ENCODE results near the gene HOMER3. TPM values are rescaled to one million over a fixed set of nuclear protein-coding genes. Genes with fewer than 3 reads are reported as not detected.
"Not testable (repeated sequence)": the region's sequence is repeated elsewhere in the genome, so short reads cannot be mapped to it uniquely, and the experiment has no call there.

Gene HOMER3
- total RNA-seq, 2 experiments from 2014 or later: not detected

- no peak overlapping the region for H3K4me3 Mint-ChIP-seq
- no peak overlapping the region for H3K27ac Mint-ChIP-seq
- H3K9me3 Mint-ChIP-seq: no peaks in the 10 kb centered on the region
- CTCF ChIA-PET: interaction anchor here (0.9 kb wide), 1 partner anchor 479 kb away, joined by 3 read pairs; no protein-coding TSS in a partner anchor
- peaks cover 30% of the 10 kb centered on the region for H3K36me3 Mint-ChIP-seq (ENCODE audit: low read depth)
- no peak for DNase-seq
- no peaks in the 10 kb centered on the region for H3K27me3 Mint-ChIP-seq
- POLR2A ChIA-PET: no interaction called here
- peaks cover 19% of the 10 kb centered on the region for H3K4me1 Mint-ChIP-seq
Measured at GRCh38 chr19:18913466-18913865, 27.6 kb downstream of the HOMER3 start.

GRCh38 chr19:18912933-18913332 is 28.1 kb downstream of the HOMER3 start:
- H3K36me3 Mint-ChIP-seq (ENCODE audit: low read depth): peaks cover 30% of the 10 kb centered on the region
- CTCF ChIA-PET: no interaction called here

GRCh38 chr19:18910801-18911436 is 30.1 kb downstream of the HOMER3 start:
- Mint-ChIP-seq H3K4me1 (peaks cover 6% of the 10 kb centered on the region), H3K4me3 (no peak overlapping the region), H3K27me3 (no peaks in the 10 kb centered on the region), H3K9me3 (no peaks in the 10 kb centered on the region), H3K27ac (no peak overlapping the region), H3K36me3 (ENCODE audit: low read depth) (peaks cover 22% of the 10 kb centered on the region)
- ChIA-PET CTCF (no interaction called here), POLR2A (no interaction called here)
- DNase-seq: no peak

More at GRCh38 chr19:18912933-18913332, 28.1 kb downstream of the HOMER3 start:
- POLR2A ChIA-PET: no interaction called here
- Mint-ChIP-seq H3K9me3 (no peaks in the 10 kb centered on the region), H3K4me3 (no peak overlapping the region), H3K4me1 (peaks cover 15% of the 10 kb centered on the region), H3K27ac (no peak overlapping the region), H3K27me3 (no peaks in the 10 kb centered on the region)
- DNase-seq: no peak

DNA sequence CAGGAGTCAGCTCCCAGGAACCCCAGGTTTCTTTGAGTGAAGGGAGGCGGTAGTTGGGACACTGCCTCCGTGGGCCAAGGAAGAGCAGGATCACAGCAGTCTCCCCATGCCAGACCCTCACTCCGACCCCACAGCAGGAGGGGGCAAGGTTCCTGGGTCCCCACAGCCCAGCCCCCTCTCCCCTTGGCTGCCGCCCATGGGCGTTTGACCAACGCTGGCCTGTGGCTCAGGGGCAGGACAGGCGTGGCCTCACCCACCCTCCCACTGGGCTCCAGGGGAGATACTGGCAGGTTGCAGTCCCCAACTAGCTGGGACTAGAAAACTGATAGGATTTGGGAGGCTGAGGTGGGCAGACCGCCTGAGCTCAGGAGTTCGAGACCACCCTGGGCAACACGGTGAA is 31.0 kb downstream of the HOMER3 start:
- Mint-ChIP-seq H3K27ac (no peak overlapping the region), H3K4me1 (peaks cover under 1% of the 10 kb centered on the region), H3K4me3 (no peak overlapping the region), H3K27me3 (no peaks in the 10 kb centered on the region), H3K36me3 (ENCODE audit: low read depth) (peaks cover 21% of the 10 kb centered on the region), H3K9me3 (no peaks in the 10 kb centered on the region)
- CTCF ChIA-PET: no interaction called here
- POLR2A ChIA-PET: no interaction called here
- no peak for DNase-seq

- no peaks in the 10 kb centered on the region for H3K4me1 Mint-ChIP-seq
- H3K27me3 Mint-ChIP-seq: no peaks in the 10 kb centered on the region
- no peak for DNase-seq
- H3K4me3 Mint-ChIP-seq: no peak overlapping the region
- POLR2A ChIA-PET: no interaction called here
- no peaks in the 10 kb centered on the region for H3K9me3 Mint-ChIP-seq
- CTCF ChIA-PET: interaction anchor here (0.6 kb wide), 2 partner anchors 270 to 510 kb away, joined by 3 read pairs; no protein-coding TSS in a partner anchor
- H3K36me3 Mint-ChIP-seq (ENCODE audit: low read depth): peaks cover 20% of the 10 kb centered on the region
- no peak overlapping the region for H3K27ac Mint-ChIP-seq
Measured at GRCh38 chr19:18908917-18909619, 31.9 kb downstream of the HOMER3 start.

- no peak overlapping the region for H3K4me3 Mint-ChIP-seq
- CTCF ChIA-PET: no interaction called here
- POLR2A ChIA-PET: no interaction called here
- no peaks in the 10 kb centered on the region for H3K27me3 Mint-ChIP-seq
- no peak for DNase-seq
- peaks cover 9% of the 10 kb centered on the region for H3K36me3 Mint-ChIP-seq (ENCODE audit: low read depth)
- no peak overlapping the region for H3K27ac Mint-ChIP-seq
- no peaks in the 10 kb centered on the region for H3K9me3 Mint-ChIP-seq
- no peaks in the 10 kb centered on the region for H3K4me1 Mint-ChIP-seq
Measured at GRCh38 chr19:18906605-18907519, 34.2 kb downstream of the HOMER3 start.

GRCh38 chr19:18905513-18906236 is 35.3 kb downstream of the HOMER3 start:
- no peaks in the 10 kb centered on the region for H3K27me3 Mint-ChIP-seq
- H3K4me1 Mint-ChIP-seq: no peaks in the 10 kb centered on the region
- CTCF ChIA-PET: interaction anchor here (1.0 kb wide), 1 partner anchor 26 kb away, joined by 3 read pairs; no protein-coding TSS in a partner anchor
- DNase-seq: no peak
- no peak overlapping the region for H3K4me3 Mint-ChIP-seq
- peaks cover 10% of the 10 kb centered on the region for H3K36me3 Mint-ChIP-seq (ENCODE audit: low read depth)
- no peaks in the 10 kb centered on the region for H3K9me3 Mint-ChIP-seq
- POLR2A ChIA-PET: no interaction called here
- no peak overlapping the region for H3K27ac Mint-ChIP-seq

- Mint-ChIP-seq H3K9me3 (no peaks in the 10 kb centered on the region), H3K4me1 (no peaks in the 10 kb centered on the region), H3K27me3 (no peaks in the 10 kb centered on the region), H3K27ac (no peak overlapping the region), H3K4me3 (no peak overlapping the region), H3K36me3 (ENCODE audit: low read depth) (peaks cover 11% of the 10 kb centered on the region)
- CTCF ChIA-PET: interaction anchor here (1.0 kb wide), 1 partner anchor 25 kb away, joined by 3 read pairs; no protein-coding TSS in a partner anchor
- DNase-seq: no peak
- POLR2A ChIA-PET: no interaction called here
Measured at GRCh38 chr19:18905058-18905456, 36.0 kb downstream of the HOMER3 start.

DNA sequence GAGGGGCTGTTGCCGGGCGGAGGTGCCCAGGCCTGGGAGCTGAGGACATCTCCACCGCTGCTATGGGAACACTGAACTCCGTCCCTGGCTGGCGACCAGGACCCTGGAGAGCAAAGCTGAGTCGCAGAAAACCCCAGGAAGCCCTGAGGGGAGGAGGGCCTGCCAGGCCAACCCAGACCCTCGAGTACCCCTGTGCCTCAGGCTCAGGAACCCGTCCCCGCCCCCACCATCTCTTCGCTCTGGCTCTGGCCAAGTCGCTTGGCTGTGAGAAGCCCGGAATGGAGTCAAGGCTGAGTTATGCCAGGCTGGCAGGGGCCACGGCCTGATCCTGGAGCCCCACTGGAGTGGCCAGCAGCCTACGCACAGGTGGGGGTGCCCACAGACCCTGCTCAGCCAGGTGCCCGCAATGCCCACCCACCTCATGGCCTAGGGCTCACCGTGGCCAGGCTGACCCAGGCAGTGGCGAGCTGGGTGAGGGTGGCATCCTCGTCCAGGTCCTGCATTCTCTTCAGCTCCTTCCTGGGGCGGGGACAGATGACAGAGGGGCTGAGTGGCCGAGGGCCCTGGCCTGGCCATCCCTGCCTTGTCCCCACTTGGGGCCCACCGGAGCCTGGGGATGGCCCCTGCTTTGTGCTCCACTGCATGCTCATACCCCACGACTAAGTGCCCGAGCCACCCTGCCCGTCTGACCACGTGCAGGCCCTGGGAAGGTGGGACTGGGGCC is 36.5 kb downstream of the HOMER3 start:
- no peaks in the 10 kb centered on the region for H3K27me3 Mint-ChIP-seq
- no peaks in the 10 kb centered on the region for H3K4me1 Mint-ChIP-seq
- H3K27ac Mint-ChIP-seq: no peak overlapping the region
- H3K4me3 Mint-ChIP-seq: no peak overlapping the region
- peaks cover 11% of the 10 kb centered on the region for H3K36me3 Mint-ChIP-seq (ENCODE audit: low read depth)
- ChIA-PET POLR2A (no interaction called here), CTCF (no interaction called here)
- no peaks in the 10 kb centered on the region for H3K9me3 Mint-ChIP-seq
- DNase-seq: no peak

- no peak for DNase-seq
- Mint-ChIP-seq H3K4me3 (no peak overlapping the region), H3K27me3 (no peaks in the 10 kb centered on the region), H3K36me3 (ENCODE audit: low read depth) (peaks cover 9% of the 10 kb centered on the region), H3K9me3 (no peaks in the 10 kb centered on the region), H3K27ac (no peak overlapping the region), H3K4me1 (no peaks in the 10 kb centered on the region)
- ChIA-PET CTCF (interaction anchor here (0.5 kb wide), 1 partner anchor 581 kb away, joined by 5 read pairs; no protein-coding TSS in a partner anchor), POLR2A (no interaction called here)
Measured at GRCh38 chr19:18903156-18904037, 37.6 kb downstream of the HOMER3 start.

DNA sequence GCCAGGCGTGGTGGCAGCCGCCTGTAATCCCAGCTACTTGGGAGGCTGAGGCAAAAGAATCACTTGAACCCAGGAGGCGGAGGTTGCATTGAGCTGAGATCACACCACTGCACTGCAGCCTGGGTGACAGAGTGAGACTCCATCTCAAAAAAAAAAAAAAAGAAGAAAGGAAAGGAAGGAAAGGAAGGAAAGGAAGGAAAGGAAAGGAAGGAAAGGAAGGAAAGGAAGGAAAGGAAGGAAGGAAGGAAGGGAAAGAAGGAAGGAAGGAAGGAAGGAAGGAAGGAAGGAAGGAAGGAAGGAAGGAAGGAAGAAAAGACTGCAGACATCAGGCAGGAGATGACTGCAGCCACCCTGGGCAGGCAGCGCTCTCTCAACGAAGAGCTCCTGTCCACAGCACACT is 38.5 kb downstream of the HOMER3 start:
- CTCF ChIA-PET; H3K4me3 Mint-ChIP-seq; H3K4me1 Mint-ChIP-seq; H3K27ac Mint-ChIP-seq; H3K27me3 Mint-ChIP-seq; DNase-seq; POLR2A ChIA-PET; H3K36me3 Mint-ChIP-seq (ENCODE audit: low read depth); H3K9me3 Mint-ChIP-seq: not testable (repeated sequence)
